HG02642 (cell line): ENCODE data around the gene ZNF860.
"Not testable (repeated sequence)": the region's sequence is repeated elsewhere in the genome, so short reads cannot be mapped to it uniquely, and the experiment has no call there.

Experiments used
- ATAC-seq: cut with Tn5 transposase; IDR thresholded peaks from one replicate; pipeline ENCODE4 v1.9.1; 2021; ENCODE audit warnings: mild to moderate bottlenecking; ENCODE audit not compliant: unreplicated experiment, poor library complexity

Gene ZNF860

GRCh38 chr3:31992995-31993394 lies 11.4 kb downstream of the ZNF860 start:
- not testable (repeated sequence) for ATAC-seq

- ATAC-seq = no peak
These were observed 12.3 kb downstream of the ZNF860 start for GRCh38 chr3:31993843-31994242.

GRCh38 chr3:31995026-31995425 lies 13.5 kb downstream of the ZNF860 start:
- ATAC-seq = not testable (repeated sequence)

GRCh38 chr3:31996195-31996594 lies 14.6 kb downstream of the ZNF860 start:
- ATAC-seq = no peak

- ATAC-seq = no peak
These were observed 15.9 kb downstream of the ZNF860 start for GRCh38 chr3:31997500-31997899.

DNA sequence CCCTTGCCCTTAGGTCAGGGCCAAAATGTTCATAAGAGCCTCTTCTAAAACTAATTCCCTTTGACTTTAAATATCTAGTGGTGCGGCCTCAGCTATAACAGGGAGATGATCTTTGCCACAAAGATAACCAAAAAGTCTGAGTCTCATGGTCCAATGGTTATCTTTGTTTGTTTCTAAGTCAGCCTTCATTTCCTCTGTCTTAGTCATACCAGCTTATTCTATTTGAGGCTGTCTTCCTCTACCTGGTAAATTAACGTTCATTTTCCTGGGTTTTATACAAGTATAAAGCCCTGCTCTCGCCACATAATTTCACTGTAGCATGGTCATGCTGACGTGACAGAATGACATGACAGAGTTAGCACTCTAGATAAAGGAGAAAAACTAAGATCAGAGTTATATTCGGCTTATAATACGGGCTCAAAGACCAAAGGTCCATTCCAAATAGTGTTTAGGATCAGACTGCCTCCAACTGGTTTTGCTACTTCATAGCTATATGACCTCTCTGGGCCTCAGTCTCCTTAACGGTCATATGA lies 18.4 kb downstream of the ZNF860 start:
- ATAC-seq = no peak

- no peak for ATAC-seq
These were observed 19.3 kb downstream of the ZNF860 start for GRCh38 chr3:32000877-32001276.

- ATAC-seq = no peak
These were observed 21.2 kb downstream of the ZNF860 start for GRCh38 chr3:32002561-32003368.

DNA sequence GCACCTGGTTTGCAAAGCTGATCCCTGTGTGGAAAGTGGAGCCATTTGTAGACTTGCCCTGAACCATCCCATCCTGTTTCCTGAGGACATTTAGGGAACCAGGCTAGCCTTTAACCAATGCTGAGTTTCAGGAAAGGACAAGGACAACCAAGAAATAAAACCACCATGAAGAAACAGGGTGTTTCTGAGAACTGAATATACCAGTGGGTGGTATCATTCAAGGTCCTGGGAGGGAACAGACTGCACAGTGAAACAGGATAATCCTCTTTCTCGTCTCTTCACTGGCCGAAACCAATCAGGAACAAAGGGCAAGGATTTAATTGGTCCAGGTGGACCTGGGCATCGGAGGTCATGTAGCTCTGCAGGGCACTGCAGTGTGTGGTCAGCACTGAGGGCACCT lies 21.8 kb downstream of the ZNF860 start:
- no peak for ATAC-seq

DNA sequence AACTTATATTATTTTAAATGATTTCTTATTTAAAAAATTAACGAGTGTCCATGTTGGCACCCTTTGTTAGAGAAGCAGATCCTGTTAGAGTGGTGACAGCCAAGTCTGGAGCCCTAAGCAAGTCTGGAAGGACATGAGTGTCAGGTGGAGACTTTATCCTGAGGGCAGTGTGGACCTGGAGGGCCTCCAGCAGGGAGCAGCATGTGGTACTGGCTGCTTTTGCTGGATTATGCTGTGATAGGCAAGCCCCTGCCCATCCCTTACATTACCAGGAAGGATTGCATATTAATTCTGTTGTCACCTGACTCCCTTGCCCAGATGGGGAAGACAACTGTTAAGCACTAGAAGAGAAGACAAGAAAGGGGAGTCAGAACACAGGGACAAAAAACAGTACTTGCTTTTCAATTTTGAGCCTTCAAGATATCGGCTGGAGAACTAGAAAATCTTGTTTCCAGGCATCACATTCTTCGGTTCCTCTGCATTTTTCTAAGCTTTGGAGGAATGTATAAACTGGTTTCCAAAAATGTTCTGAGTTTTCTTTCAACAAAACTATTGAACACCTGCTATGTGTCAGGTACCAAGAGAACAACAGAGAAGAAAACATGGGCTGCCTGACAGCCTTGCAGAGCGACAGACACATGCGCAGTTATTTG lies 22.7 kb downstream of the ZNF860 start:
- no peak for ATAC-seq

DNA sequence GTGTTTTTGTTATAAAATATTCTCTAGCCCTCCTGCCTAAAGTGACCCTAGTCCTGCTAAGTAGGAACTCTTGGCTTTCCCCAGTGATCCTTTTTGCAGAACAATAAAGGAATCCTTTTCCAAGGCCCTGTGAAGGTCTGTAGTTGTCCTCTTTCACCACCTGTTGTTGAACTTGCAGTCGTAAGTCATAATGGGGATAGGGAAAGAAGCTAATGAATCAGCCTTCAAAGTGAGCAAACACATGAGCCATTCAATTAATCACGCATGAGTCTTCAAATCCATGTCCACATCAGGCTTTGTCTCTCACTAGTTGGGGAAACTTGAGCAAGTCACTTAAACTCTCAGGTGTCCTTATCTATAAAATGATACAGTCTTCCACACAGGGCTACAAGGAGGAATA lies 27.6 kb downstream of the ZNF860 start:
- no peak for ATAC-seq

- no peak for ATAC-seq
These were observed 28.4 kb downstream of the ZNF860 start for GRCh38 chr3:32009957-32010356.

- not testable (repeated sequence) for ATAC-seq
These were observed 29.1 kb downstream of the ZNF860 start for GRCh38 chr3:32010699-32011098.

- not testable (repeated sequence) for ATAC-seq
These were observed 34.1 kb downstream of the ZNF860 start for GRCh38 chr3:32015638-32016037.

- ATAC-seq = no peak
These were observed 35.7 kb downstream of the ZNF860 start for GRCh38 chr3:32017286-32017685.

- ATAC-seq = peak; percentile 52
These were observed 37.4 kb downstream of the ZNF860 start for GRCh38 chr3:32018757-32019564.

- no peak for ATAC-seq
These were observed 39.6 kb downstream of the ZNF860 start for GRCh38 chr3:32021155-32021554.

- no peak for ATAC-seq
These were observed 40.2 kb downstream of the ZNF860 start for GRCh38 chr3:32021748-32022147.

- ATAC-seq = no peak
These were observed 41.4 kb downstream of the ZNF860 start for GRCh38 chr3:32022947-32023346.

GRCh38 chr3:32026593-32026992 lies 45.0 kb downstream of the ZNF860 start:
- ATAC-seq = no peak

DNA sequence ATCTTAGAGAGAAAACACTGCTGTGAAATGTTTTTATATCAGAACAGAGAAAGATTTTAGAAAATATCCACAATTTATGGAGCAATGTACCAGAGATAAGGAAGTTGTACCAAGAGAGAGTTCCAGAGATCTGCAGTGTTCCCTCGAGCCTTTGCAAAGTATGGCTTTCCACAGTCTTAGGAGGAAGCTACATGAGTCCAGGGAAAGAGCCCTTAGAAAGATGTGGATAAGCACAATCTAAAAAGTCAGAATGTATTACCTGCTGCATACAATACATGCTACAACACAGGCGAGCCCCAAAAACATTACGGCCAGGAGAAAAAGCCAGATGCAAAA lies 56.4 kb downstream of the ZNF860 start:
- ATAC-seq = no peak
